Neuronal stem cell (in vitro differentiated cells): ENCODE results near the gene EFNA3.

Source experiments
- DNase-seq: peaks from one replicate; pipeline ENCODE4 v3.0.0-alpha.2; 2013; ENCODE audit warnings: low spot score
- H2AFZ ChIP-seq: one replicate; pipeline ENCODE4 v1.6.1; 2013; ENCODE audit warnings: mild to moderate bottlenecking, low read length, inconsistent platforms
- H2AK5ac ChIP-seq: 2 replicates; pipeline ENCODE4 v1.6.1; 2013; ENCODE audit warnings: low read depth, mild to moderate bottlenecking, inconsistent platforms, low read length, moderate library complexity, mixed read lengths
- H2BK120ac ChIP-seq: 2 replicates; pipeline ENCODE4 v1.6.1; 2013; ENCODE audit warnings: low read depth, mild to moderate bottlenecking, inconsistent platforms, low read length, moderate library complexity, mixed read lengths
- H2BK12ac ChIP-seq: one replicate; pipeline ENCODE4 v1.6.1; 2013; ENCODE audit warnings: low read length, inconsistent platforms
- H2BK15ac ChIP-seq: 2 replicates; pipeline ENCODE4 v1.6.1; 2013; ENCODE audit warnings: mild to moderate bottlenecking, low read length, inconsistent platforms, mixed read lengths
- H2BK5ac ChIP-seq: one replicate; pipeline ENCODE4 v1.6.1; 2013; ENCODE audit warnings: inconsistent platforms, mild to moderate bottlenecking, low read length, moderate library complexity
- H3K14ac ChIP-seq: one replicate; pipeline ENCODE4 v1.6.1; 2013; ENCODE audit warnings: low read length, inconsistent platforms
- H3K18ac ChIP-seq: 2 replicates; pipeline ENCODE4 v1.6.1; 2013; ENCODE audit warnings: low read length, inconsistent platforms
- H3K23ac ChIP-seq: 2 replicates; pipeline ENCODE4 v1.6.1; 2013; ENCODE audit warnings: low read depth, mild to moderate bottlenecking, mixed read lengths, low read length, inconsistent platforms; ENCODE audit not compliant: poor library complexity
- H3K27ac ChIP-seq: replicated peaks from 3 replicates; pipeline ENCODE4 v1.5.1; 2013; ENCODE audit warnings: low read length, inconsistent platforms
- H3K27me3 ChIP-seq, 3 experiments: 2 replicates each; pipeline ENCODE4 v1.6.1; 2013; ENCODE audit warnings: low read length in 3 of 3, mild to moderate bottlenecking in 2 of 3, inconsistent platforms in 1 of 3, low read depth in 1 of 3, mixed read lengths in 1 of 3, moderate library complexity in 1 of 3; ENCODE audit not compliant: control insufficient read depth in 3 of 3, insufficient read depth in 3 of 3
- H3K36me3 ChIP-seq, 2 donors: replicated peaks in 1 of 2; 2 replicates each; pipeline ENCODE4 v1.6.1; 2013; ENCODE audit warnings: low read length in 2 of 2; ENCODE audit not compliant: control insufficient read depth in 2 of 2, insufficient read depth in 2 of 2
- H3K4ac ChIP-seq: 2 replicates; pipeline ENCODE4 v1.6.1; 2013; ENCODE audit warnings: inconsistent platforms, mild to moderate bottlenecking, low read length, moderate library complexity
- H3K4me1 ChIP-seq, 2 donors: 1 replicate in 1 of 2; 2 replicates in 1 of 2; pipeline ENCODE4 v1.6.1; 2013; ENCODE audit warnings: low read length in 2 of 2, low read depth in 1 of 2; ENCODE audit not compliant: control insufficient read depth in 2 of 2, insufficient read depth in 1 of 2
- H3K4me2 ChIP-seq: one replicate; pipeline ENCODE4 v1.6.1; 2013; ENCODE audit warnings: mild to moderate bottlenecking, low read length, inconsistent platforms; ENCODE audit not compliant: insufficient read depth, poor library complexity, severe bottlenecking
- H3K4me3 ChIP-seq, 2 donors: 2 replicates each; pipeline ENCODE4 v1.5.1; 2013; ENCODE audit warnings: low read length in 2 of 2, mild to moderate bottlenecking in 2 of 2, inconsistent platforms in 1 of 2, moderate library complexity in 1 of 2
- H3K79me1 ChIP-seq: one replicate; pipeline ENCODE4 v1.6.1; 2013; ENCODE audit warnings: low read depth, mild to moderate bottlenecking, inconsistent platforms, low read length, moderate library complexity
- H3K9ac ChIP-seq: one replicate; pipeline ENCODE4 v1.6.1; 2013; ENCODE audit warnings: mild to moderate bottlenecking, low read depth, low read length, inconsistent platforms; ENCODE audit not compliant: poor library complexity
- H3K9me3 ChIP-seq, 2 donors: replicated peaks in 1 of 2; 2 replicates each; pipeline versions ENCODE3 to v1.6.1; 2013; ENCODE audit warnings: low read length in 2 of 2, mild to moderate bottlenecking in 2 of 2, inconsistent platforms in 1 of 2, low read depth in 1 of 2, mixed read lengths in 1 of 2, moderate library complexity in 1 of 2; ENCODE audit not compliant: control insufficient read depth in 2 of 2, insufficient read depth in 1 of 2
- H4K8ac ChIP-seq: one replicate; pipeline ENCODE4 v1.6.1; 2013; ENCODE audit warnings: low read depth, mild to moderate bottlenecking, inconsistent platforms, low read length, moderate library complexity
- H4K91ac ChIP-seq: one replicate; pipeline ENCODE4 v1.6.1; 2013; ENCODE audit warnings: low read length, low read depth, mild to moderate bottlenecking, inconsistent platforms; ENCODE audit not compliant: poor library complexity
- WGBS, 2 donors: extraction: QIAGEN DNeasy Blood & Tissue Kit; methylation state at CpG; one replicate each; pipeline ENCODE4 v1.1.7; 2013; ENCODE audit warnings: missing lambda C conversion rate in 2 of 2, mixed read lengths in 1 of 2; ENCODE audit not compliant: insufficient read length in 2 of 2, insufficient replicate concordance in 1 of 2; ENCODE audit errors: extremely low coverage in 2 of 2; 5-methylcytosine and 5-hydroxymethylcytosine counted together

Gene EFNA3

GRCh38 chr1:155091071-155092051 lies 12.7 kb downstream of the EFNA3 start:
- Histone ChIP-seq H3K9ac (peak overlapping the region; percentile 83), H2BK15ac (peak overlapping the region; percentile 91), H3K4me3 (no peak overlapping the region), H2BK120ac (no peak overlapping the region), H3K36me3 (no peaks in the 10 kb centered on the region), H3K18ac (peak overlapping the region; percentile 83), H3K14ac (peak overlapping the region; percentile 65), H3K4me1 (peaks cover 3 to 11% of the 10 kb centered on the region in 2 donors), H3K4me2 (no peak overlapping the region), H3K27ac (no peak overlapping the region), H3K4ac (peak overlapping the region; percentile 67), H2BK5ac (peak overlapping the region; percentile 15), H3K79me1 (peaks cover 2% of the 10 kb centered on the region), H2AK5ac (peak overlapping the region; percentile 94), H3K23ac (peak overlapping the region; percentile 66), H2AFZ (peak overlapping the region; percentile 74), H3K27me3 (peaks cover 0 to 21% (median 3%) of the 10 kb centered on the region in 3 experiments), H2BK12ac (peak overlapping the region; percentile 96), H4K91ac (no peak overlapping the region), H4K8ac (peak overlapping the region; percentile 88), H3K9me3 (peaks cover 0 to 2% of the 10 kb centered on the region in 2 donors)
- DNase-seq, result peak; percentile 87
- no CpG with 5 or more reads among the region's 29 CpGs for WGBS, 2 donors

- H2AFZ ChIP-seq, result no peak overlapping the region
- H3K79me1 ChIP-seq, result no peaks in the 10 kb centered on the region
- peak overlapping the region; percentile 91 for H2BK15ac ChIP-seq
- no peak overlapping the region for H3K4me2 ChIP-seq
- H3K4ac ChIP-seq, result no peak overlapping the region
- WGBS, 2 donors, result no CpG with 5 or more reads among the region's 6 CpGs
- no peak for DNase-seq
- H4K8ac ChIP-seq, result no peak overlapping the region
- H3K4me1 ChIP-seq, result peaks cover 3 to 11% of the 10 kb centered on the region in 2 donors
- H3K18ac ChIP-seq, result no peak overlapping the region
- H3K27me3 ChIP-seq, result peaks cover 0 to 21% (median 3%) of the 10 kb centered on the region in 3 experiments
- H2AK5ac ChIP-seq, result peak overlapping the region; percentile 94
- H3K14ac ChIP-seq, result no peak overlapping the region
- H2BK12ac ChIP-seq, result no peak overlapping the region
- no peaks in the 10 kb centered on the region for H3K36me3 ChIP-seq
- H3K9me3 ChIP-seq, result peaks cover 0 to 2% of the 10 kb centered on the region in 2 donors
- no peak overlapping the region for H2BK120ac ChIP-seq
- no peak overlapping the region for H3K27ac ChIP-seq
- H4K91ac ChIP-seq, result no peak overlapping the region
- peak overlapping the region; percentile 15 for H2BK5ac ChIP-seq
- no peak overlapping the region for H3K4me3 ChIP-seq
- H3K23ac ChIP-seq, result no peak overlapping the region
- no peak overlapping the region for H3K9ac ChIP-seq
Observed at GRCh38 chr1:155092131-155092530, 13.5 kb downstream of the EFNA3 start.

- no CpG with 5 or more reads among the region's 12 CpGs for WGBS, 2 donors
- Histone ChIP-seq H4K8ac (no peak overlapping the region), H3K4ac (no peak overlapping the region), H3K4me2 (no peak overlapping the region), H2AK5ac (no peak overlapping the region), H3K9me3 (peaks cover 0 to 2% of the 10 kb centered on the region in 2 donors), H3K23ac (no peak overlapping the region), H2BK5ac (no peak overlapping the region), H3K27me3 (peaks cover 0 to 21% (median 3%) of the 10 kb centered on the region in 3 experiments), H3K27ac (no peak overlapping the region), H2AFZ (no peak overlapping the region), H3K79me1 (no peaks in the 10 kb centered on the region), H3K36me3 (no peaks in the 10 kb centered on the region), H3K4me1 (peaks cover 3 to 11% of the 10 kb centered on the region in 2 donors), H2BK15ac (no peak overlapping the region), H2BK12ac (no peak overlapping the region), H4K91ac (no peak overlapping the region), H3K18ac (no peak overlapping the region), H3K14ac (no peak overlapping the region), H3K9ac (no peak overlapping the region), H3K4me3 (no peak overlapping the region), H2BK120ac (no peak overlapping the region)
- DNase-seq, result no peak
Observed at GRCh38 chr1:155092641-155093040, 14.0 kb downstream of the EFNA3 start.
